Gastroesophageal sphincter (tissue), 3 donors: Measurements from ENCODE around the gene EML1.

Experiments
- EP300 ChIP-seq: sonication (generic); formaldehyde crosslinking; IDR thresholded peaks from one replicate; pipeline ENCODE4 v1.6.1; 2017; ENCODE audit warnings: antibody characterized with exemption, mild to moderate bottlenecking
- POLR2A ChIP-seq, 2 donors: fragments of 450-650 bp; IDR thresholded peaks; one replicate each; pipeline ENCODE4 v1.6.1; 2017; ENCODE audit warnings: antibody characterized with exemption in 2 of 2, mild to moderate bottlenecking in 2 of 2, moderate library complexity in 1 of 2
- TF ChIP-seq, protein P1 (sequence below), 4 experiments: fragments of 200-600 bp in 2 of 4; fragments of 450-650 bp in 2 of 4; sonication (generic) in 1 of 4; IDR thresholded peaks; one replicate each; pipeline ENCODE4 v1.5.1; 2017 to 2019; ENCODE audit warnings: antibody characterized with exemption in 4 of 4, mild to moderate bottlenecking in 2 of 4, moderate library complexity in 2 of 4

DNA sequence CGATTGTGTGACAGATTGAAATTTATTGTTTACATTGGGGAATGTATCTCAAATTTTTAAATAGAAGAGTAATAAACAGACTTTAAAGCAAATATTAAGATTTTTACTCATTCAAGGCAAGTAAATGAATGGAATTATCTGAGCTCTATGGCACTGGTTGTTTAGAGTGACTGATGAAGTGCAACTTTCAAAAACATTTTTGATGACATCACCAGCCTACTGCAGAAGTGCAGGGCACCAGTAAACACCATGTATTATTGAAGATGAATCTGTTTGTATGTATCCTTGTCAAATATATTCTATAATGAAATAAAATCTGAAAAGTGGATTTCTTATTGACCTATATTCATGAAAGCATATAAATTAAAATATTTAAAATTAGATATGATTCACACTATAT, 148.0 kb downstream of the EML1 start:
- TF ChIP-seq, protein P1, sequence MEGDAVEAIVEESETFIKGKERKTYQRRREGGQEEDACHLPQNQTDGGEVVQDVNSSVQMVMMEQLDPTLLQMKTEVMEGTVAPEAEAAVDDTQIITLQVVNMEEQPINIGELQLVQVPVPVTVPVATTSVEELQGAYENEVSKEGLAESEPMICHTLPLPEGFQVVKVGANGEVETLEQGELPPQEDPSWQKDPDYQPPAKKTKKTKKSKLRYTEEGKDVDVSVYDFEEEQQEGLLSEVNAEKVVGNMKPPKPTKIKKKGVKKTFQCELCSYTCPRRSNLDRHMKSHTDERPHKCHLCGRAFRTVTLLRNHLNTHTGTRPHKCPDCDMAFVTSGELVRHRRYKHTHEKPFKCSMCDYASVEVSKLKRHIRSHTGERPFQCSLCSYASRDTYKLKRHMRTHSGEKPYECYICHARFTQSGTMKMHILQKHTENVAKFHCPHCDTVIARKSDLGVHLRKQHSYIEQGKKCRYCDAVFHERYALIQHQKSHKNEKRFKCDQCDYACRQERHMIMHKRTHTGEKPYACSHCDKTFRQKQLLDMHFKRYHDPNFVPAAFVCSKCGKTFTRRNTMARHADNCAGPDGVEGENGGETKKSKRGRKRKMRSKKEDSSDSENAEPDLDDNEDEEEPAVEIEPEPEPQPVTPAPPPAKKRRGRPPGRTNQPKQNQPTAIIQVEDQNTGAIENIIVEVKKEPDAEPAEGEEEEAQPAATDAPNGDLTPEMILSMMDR (IDR thresholded peaks at IDR 0.05): no peak
- no peak for TF ChIP-seq POLR2A (IDR thresholded peaks at IDR 0.05)
- TF ChIP-seq EP300: no peak
